AG09319 (cell line): Measurements from ENCODE around the gene ADAMTS17.

Experiments
- DNase-seq: peaks from one replicate; pipeline ENCODE4 v3.0.0-alpha.2; 2010; ENCODE audit warnings: low read depth; ENCODE audit errors: extremely low read depth
- CTCF ChIP-seq: IDR thresholded peaks from 2 replicates; pipeline ENCODE4 v1.5.1; 2011; ENCODE audit warnings: low read depth, mild to moderate bottlenecking, inconsistent platforms, low read length, moderate library complexity

The ADAMTS17 gene

DNA sequence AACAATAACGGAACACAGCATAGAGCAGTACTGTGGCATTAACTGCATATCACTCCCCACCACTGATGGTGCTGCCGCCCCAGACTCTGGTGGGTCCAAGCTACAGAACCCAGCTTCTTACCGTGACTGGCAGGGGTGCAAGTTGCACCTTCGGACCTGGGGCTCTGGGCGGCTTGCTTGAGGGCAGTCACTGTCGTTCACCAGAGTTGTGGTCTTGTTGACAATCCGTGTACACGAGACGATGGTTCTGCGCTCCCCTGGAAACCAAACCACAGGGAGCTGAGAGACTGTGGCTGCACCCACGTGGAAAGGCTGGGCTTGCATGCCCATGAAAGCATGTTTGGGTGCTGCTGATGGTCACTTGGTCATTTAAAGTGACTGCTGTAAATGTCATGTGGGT, 293.0 kb downstream of the ADAMTS17 start:
- TF ChIP-seq CTCF: no peak

GRCh38 chr15:100043692-100044091, 298.1 kb downstream of the ADAMTS17 start:
- no peak for DNase-seq
- TF ChIP-seq CTCF: no peak

More for the DNA sequence above, 293.0 kb downstream of the ADAMTS17 start:
- DNase-seq: no peak

- no peak for DNase-seq
- no peak for TF ChIP-seq CTCF
These were observed 298.6 kb downstream of the ADAMTS17 start for GRCh38 chr15:100043068-100043641.

- DNase-seq: no peak
- no peak for TF ChIP-seq CTCF
These were observed 299.2 kb downstream of the ADAMTS17 start for GRCh38 chr15:100042558-100042957.

DNA sequence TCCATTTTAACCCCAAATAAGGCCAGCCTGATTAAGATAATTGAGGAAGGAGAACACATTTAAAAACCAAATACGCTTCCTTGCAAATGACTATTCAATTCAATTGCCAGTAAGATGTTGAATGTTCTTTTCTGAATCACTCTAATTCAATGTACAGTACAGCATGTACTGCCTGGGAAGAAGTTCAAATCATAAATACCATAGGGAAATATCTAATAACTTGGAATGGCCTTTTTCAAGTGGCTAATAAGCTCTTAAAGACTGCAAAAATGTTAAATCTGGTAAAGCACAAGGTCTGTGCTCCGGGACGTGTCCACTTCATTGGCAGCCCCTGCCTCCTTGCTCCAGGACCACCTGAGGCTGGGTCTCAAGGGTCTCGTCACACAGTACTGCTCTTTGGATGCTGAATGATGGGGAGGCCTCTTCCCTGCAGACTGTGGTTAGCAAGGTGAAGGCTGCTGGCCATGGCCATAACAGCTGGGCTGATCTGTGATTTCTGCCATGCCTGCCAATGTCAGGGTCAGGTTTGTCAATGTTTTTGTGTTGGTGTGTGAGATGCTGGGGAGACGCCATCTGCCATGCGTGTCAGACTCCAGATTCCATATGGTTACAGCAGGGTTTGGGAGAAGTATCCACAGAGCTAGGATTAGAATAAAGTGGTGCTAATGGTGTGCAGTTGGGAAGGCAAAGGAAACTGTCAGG, 300.5 kb downstream of the ADAMTS17 start:
- TF ChIP-seq CTCF: no peak

GRCh38 chr15:100039994-100040393, 301.8 kb downstream of the ADAMTS17 start:
- TF ChIP-seq CTCF: no peak
- no peak for DNase-seq

More for the DNA sequence above, 300.5 kb downstream of the ADAMTS17 start:
- no peak for DNase-seq

- no peak for TF ChIP-seq CTCF
- DNase-seq: no peak
These were observed 303.0 kb downstream of the ADAMTS17 start for GRCh38 chr15:100038736-100039135.
